ENCODE results near the gene NID1. TPM values are rescaled to one million over a fixed set of nuclear protein-coding genes. Genes with fewer than 3 reads are reported as not detected.
"Not testable (repeated sequence)": the region's sequence is repeated elsewhere in the genome, so short reads cannot be mapped to it uniquely, and the experiment has no call there.

Gene NID1
- total and polyA plus RNA-seq, 8 donors, result 3.6 to 28.2 (median 8.7) TPM

DNA sequence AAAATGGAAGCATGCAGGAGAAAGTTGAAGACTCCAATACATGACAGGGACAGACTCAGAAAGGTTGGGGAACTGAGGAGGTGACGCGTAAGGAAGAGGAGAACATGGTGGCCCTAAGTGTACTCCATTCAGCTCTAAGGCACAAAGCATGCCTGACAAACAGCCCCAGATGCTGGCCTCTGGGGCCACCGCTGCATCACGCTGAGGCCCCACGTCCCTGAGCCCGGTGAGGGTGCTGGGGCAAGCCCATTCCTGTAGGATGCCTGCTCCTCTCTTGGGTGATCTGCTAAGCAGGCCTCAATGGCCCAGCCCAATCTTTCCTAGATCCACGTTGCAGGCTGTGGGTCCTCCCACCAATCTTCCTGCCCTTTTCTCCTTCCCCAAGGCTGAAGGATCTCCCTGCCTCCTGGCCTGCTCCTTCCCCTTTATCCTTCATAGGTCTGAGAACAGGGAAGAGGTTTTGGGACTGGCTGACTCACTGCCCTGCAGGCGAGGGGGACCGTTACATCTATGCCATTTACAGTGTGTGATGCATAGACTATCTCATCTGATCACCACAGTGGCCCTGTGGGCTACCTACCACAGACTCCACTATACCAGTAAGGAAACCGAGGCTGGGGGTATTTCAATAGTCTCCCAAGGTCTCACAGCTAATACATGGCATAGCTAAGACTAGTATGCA lies 16.8 kb upstream of the NID1 start:
- TF ChIP-seq, protein P1, sequence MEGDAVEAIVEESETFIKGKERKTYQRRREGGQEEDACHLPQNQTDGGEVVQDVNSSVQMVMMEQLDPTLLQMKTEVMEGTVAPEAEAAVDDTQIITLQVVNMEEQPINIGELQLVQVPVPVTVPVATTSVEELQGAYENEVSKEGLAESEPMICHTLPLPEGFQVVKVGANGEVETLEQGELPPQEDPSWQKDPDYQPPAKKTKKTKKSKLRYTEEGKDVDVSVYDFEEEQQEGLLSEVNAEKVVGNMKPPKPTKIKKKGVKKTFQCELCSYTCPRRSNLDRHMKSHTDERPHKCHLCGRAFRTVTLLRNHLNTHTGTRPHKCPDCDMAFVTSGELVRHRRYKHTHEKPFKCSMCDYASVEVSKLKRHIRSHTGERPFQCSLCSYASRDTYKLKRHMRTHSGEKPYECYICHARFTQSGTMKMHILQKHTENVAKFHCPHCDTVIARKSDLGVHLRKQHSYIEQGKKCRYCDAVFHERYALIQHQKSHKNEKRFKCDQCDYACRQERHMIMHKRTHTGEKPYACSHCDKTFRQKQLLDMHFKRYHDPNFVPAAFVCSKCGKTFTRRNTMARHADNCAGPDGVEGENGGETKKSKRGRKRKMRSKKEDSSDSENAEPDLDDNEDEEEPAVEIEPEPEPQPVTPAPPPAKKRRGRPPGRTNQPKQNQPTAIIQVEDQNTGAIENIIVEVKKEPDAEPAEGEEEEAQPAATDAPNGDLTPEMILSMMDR (IDR thresholded peaks at IDR 0.05), result no peak
- ATAC-seq (no peak), FAIRE-seq (no peak), DNase-seq (no peak)
- intact Hi-C loops (cut with DNase I), result no loop called here
- no peaks in the 10 kb centered on the region for H3K9me3 ChIP-seq
- 87 to 89% methylated on average over 10 of the region's 10 CpGs for WGBS, 2 donors
- no peak overlapping the region for H3K4me3 ChIP-seq
- no peaks in the 10 kb centered on the region for H3K36me3 ChIP-seq
- no peaks in the 10 kb centered on the region for H3K4me1 ChIP-seq
- H3K27me3 ChIP-seq, result no peaks in the 10 kb centered on the region
- no peak overlapping the region for H3K27ac ChIP-seq

DNA sequence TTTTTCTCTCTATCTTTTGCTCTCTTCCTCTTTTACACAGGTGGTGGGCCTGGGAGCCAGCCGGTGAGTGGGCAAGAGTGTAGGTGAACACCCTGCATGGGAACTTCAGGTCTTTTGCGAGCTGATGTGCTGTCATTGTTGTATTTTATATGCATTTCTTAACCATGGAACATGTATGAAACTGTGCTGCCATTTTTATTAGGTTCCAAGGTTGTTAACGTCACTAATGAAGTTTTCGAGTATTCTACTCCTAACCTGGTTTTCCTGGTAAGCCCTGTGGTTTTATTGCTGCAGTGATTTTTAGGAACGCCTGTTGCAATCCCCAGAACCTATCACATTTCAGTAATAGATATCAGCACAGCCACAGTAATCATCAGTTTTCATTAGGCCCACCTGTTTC lies 14.8 kb upstream of the NID1 start:
- Histone ChIP-seq H3K27ac (no peak overlapping the region), H3K4me1 (no peaks in the 10 kb centered on the region), H3K4me3 (no peak overlapping the region), H3K9me3 (no peaks in the 10 kb centered on the region), H3K36me3 (no peaks in the 10 kb centered on the region), H3K27me3 (no peaks in the 10 kb centered on the region)
- ATAC-seq, result no peak
- intact Hi-C loops (cut with DNase I), result no loop called here
- TF ChIP-seq, protein P1 (IDR thresholded peaks at IDR 0.05), result no peak
- WGBS, 2 donors, result 86 to 90% methylated on average over 5 of the region's 5 CpGs
- DNase-seq, result no peak
- no peak for FAIRE-seq

DNA sequence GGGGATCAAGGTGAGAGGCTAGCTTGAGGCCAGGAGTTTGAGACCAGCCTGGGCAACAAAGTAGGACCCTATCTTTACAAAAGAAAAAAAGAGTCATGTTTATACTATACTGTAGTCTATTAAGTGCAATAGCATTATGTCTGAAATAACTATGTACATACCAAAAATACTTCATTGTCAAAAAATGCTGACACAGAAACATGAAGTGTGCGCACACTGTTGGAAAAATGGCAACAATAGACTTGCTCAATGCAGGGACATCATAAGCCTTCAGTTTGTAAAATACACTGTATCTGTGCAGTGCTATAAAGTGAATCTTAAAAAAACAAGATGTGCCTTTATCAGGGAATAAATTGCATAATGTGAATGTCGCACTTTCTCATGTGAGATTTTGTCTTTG lies 14.1 kb upstream of the NID1 start:
- Histone ChIP-seq H3K4me3 (no peak overlapping the region), H3K9me3 (no peaks in the 10 kb centered on the region), H3K36me3 (no peaks in the 10 kb centered on the region), H3K27ac (no peak overlapping the region), H3K27me3 (no peaks in the 10 kb centered on the region), H3K4me1 (no peaks in the 10 kb centered on the region)
- TF ChIP-seq, protein P1 (IDR thresholded peaks at IDR 0.05), result no peak
- 93 to 96% methylated on average over 2 of the region's 2 CpGs for WGBS, 2 donors
- no peak for FAIRE-seq
- intact Hi-C loops (cut with DNase I), result no loop called here
- ATAC-seq, result no peak
- DNase-seq, result no peak

DNA sequence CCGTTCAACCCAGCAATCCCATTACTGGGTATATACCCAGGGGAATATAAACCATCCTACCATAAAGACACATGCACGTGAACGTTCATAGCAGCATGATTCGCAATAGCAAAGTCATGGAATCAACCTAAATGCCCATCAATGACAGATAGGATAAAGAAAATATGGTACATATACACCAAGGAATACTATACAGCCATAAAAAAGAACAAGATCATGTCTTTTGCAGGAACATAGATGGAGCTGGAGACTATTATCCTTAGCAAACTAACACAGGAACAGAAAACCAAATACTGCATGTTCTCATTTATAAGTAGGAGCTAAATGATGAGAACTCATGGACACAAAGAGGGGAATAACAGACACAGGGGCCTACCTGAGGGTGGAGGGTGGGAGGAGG lies 13.2 kb upstream of the NID1 start:
- H3K9me3 ChIP-seq; H3K27ac ChIP-seq; FAIRE-seq; ATAC-seq; intact Hi-C loops (cut with DNase I); H3K4me3 ChIP-seq; H3K36me3 ChIP-seq; H3K4me1 ChIP-seq; H3K27me3 ChIP-seq; DNase-seq: not testable (repeated sequence)
- WGBS, 2 donors, result 91 to 97% methylated on average over 4 of the region's 4 CpGs

DNA sequence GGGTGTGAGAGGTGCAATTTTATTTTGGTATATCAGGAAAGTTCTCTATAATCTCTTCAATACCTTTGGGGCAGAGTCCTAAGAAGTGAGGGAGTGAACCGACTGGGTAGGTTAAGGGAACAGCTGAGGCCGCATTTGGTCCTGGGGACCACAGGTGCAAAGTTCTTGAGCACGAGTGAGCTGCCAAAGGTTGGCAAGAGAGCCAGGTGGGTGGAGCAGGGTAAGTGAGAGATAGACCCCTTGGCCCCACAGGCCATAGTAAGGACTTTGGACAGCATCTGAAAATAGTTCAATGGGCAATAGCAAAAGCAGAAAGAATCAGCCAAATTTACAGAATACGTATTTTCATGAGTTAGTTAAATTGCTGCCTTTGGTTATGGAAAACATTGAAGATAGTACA lies 11.0 kb upstream of the NID1 start:
- H3K4me3 ChIP-seq, result no peak overlapping the region
- no peaks in the 10 kb centered on the region for H3K27me3 ChIP-seq
- intact Hi-C loops (cut with DNase I), result no loop called here
- H3K36me3 ChIP-seq, result no peaks in the 10 kb centered on the region
- no peak overlapping the region for H3K27ac ChIP-seq
- FAIRE-seq (no peak), DNase-seq (no peak), ATAC-seq (no peak)
- no peaks in the 10 kb centered on the region for H3K9me3 ChIP-seq
- TF ChIP-seq, protein P1 (IDR thresholded peaks at IDR 0.05), result no peak
- 57 to 60% methylated on average over 4 of the region's 4 CpGs for WGBS, 2 donors
- no peaks in the 10 kb centered on the region for H3K4me1 ChIP-seq

Measured in pancreas (tissue), 10 donors.